Effector memory CD4-positive, alpha-beta T cell (primary cell): ENCODE measurements around the gene ATP8B1.
"Not testable (repeated sequence)": the region's sequence is repeated elsewhere in the genome, so short reads cannot be mapped to it uniquely, and the experiment has no call there.

ENCODE experiments used
- DNase-seq, 3 donors: peaks; one replicate each; pipeline ENCODE4 v3.0.0-alpha.2; 2020
- H3K27ac ChIP-seq: 2 replicates; pipeline ENCODE4 v1.7.0; 2013; ENCODE audit warnings: mild to moderate bottlenecking, low read length, moderate library complexity; ENCODE audit not compliant: insufficient read depth, poor library complexity, severe bottlenecking
- H3K27me3 ChIP-seq: replicated peaks from 2 replicates; pipeline ENCODE4 v1.7.0; 2013; ENCODE audit warnings: mild to moderate bottlenecking, low read length; ENCODE audit not compliant: insufficient read depth, control insufficient read depth, poor library complexity, severe bottlenecking
- H3K36me3 ChIP-seq: 2 replicates; pipeline ENCODE4 v1.7.0; 2013; ENCODE audit warnings: mild to moderate bottlenecking, low read length, moderate library complexity; ENCODE audit not compliant: control insufficient read depth, insufficient read depth
- H3K4me1 ChIP-seq: 2 replicates; pipeline ENCODE4 v1.7.0; 2013; ENCODE audit warnings: low read length, mild to moderate bottlenecking; ENCODE audit not compliant: control insufficient read depth, insufficient read depth, poor library complexity, severe bottlenecking
- H3K4me3 ChIP-seq: 2 replicates; pipeline ENCODE4 v1.7.0; 2013; ENCODE audit warnings: low read length, low read depth, mild to moderate bottlenecking; ENCODE audit not compliant: insufficient read depth, poor library complexity, severe bottlenecking
- H3K9me3 ChIP-seq: 2 replicates; pipeline ENCODE4 v1.7.0; 2013; ENCODE audit warnings: mild to moderate bottlenecking, low read length, moderate library complexity; ENCODE audit not compliant: control insufficient read depth

Gene ATP8B1

DNA sequence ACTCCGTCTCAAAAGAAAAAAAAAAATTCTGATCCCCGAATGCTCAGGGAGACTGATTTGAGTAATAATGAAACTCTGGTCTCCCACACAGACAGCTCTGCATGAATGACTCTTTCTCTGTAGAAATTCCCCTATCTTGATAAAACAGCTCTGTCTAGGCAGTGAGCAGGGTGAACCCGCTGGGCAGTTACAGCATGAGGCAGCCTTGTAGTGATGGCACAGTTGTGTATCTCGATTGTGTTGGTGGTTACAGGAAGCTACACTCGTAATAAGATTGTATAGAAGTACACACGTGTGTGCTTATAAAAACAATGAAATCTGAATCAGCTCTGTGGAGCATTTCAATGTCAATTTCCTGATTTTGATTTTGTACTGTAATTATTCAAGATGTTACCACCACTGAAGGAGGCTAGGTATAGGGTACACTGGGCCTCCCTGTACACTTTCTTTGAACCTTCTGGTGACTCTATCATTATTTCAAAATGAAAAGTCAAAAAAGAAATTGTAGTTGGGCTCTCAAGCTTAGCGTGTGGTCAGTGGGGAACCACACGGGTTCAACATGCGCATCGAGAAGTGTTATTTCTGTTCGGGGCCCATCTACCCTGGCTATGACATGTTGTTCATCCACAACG is 34.9 kb upstream of the ATP8B1 start:
- H3K36me3 ChIP-seq = no peaks in the 10 kb centered on the region
- no peak overlapping the region for H3K27ac ChIP-seq
- H3K4me3 ChIP-seq = no peak overlapping the region
- no peak for DNase-seq
- no peaks in the 10 kb centered on the region for H3K27me3 ChIP-seq
- H3K9me3 ChIP-seq = no peaks in the 10 kb centered on the region
- H3K4me1 ChIP-seq = peaks cover 3% of the 10 kb centered on the region

DNA sequence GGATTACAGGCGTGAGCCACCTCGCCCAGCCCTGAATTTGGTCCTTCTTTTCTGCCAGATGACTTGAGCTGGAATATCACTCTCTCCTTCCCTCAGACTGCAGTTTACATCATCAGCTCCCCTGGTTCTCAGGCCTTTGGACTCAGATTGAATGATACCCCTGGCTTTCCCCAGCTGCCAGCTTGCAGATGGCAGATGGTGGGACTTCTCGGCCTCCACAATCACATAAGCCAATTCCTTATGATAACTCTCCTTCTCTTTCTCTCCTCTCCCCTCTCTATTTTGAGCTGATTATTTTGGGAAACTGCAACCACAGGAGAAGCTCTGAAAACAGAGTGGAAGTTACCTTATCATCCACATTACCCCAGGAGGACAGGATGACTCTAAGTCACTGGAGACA is 33.4 kb upstream of the ATP8B1 start:
- no peaks in the 10 kb centered on the region for H3K36me3 ChIP-seq
- no peak overlapping the region for H3K27ac ChIP-seq
- no peaks in the 10 kb centered on the region for H3K27me3 ChIP-seq
- DNase-seq = no peak
- peaks cover 3% of the 10 kb centered on the region for H3K4me1 ChIP-seq
- H3K4me3 ChIP-seq = no peak overlapping the region
- H3K9me3 ChIP-seq = no peaks in the 10 kb centered on the region

GRCh38 chr18:57835904-57836303 is 32.8 kb upstream of the ATP8B1 start:
- no peak overlapping the region for H3K4me3 ChIP-seq
- H3K9me3 ChIP-seq = no peaks in the 10 kb centered on the region
- H3K4me1 ChIP-seq = peaks cover 3% of the 10 kb centered on the region
- DNase-seq = no peak
- no peak overlapping the region for H3K27ac ChIP-seq
- H3K36me3 ChIP-seq = no peaks in the 10 kb centered on the region
- no peaks in the 10 kb centered on the region for H3K27me3 ChIP-seq

GRCh38 chr18:57834616-57835015 is 31.5 kb upstream of the ATP8B1 start:
- Histone ChIP-seq H3K4me1 (peaks cover 3% of the 10 kb centered on the region), H3K27ac (no peak overlapping the region), H3K4me3 (no peak overlapping the region), H3K9me3 (no peaks in the 10 kb centered on the region), H3K27me3 (no peaks in the 10 kb centered on the region), H3K36me3 (no peaks in the 10 kb centered on the region)
- DNase-seq = no peak

GRCh38 chr18:57833441-57834101 is 30.5 kb upstream of the ATP8B1 start:
- H3K27me3 ChIP-seq = no peaks in the 10 kb centered on the region
- DNase-seq = no peak
- H3K9me3 ChIP-seq = no peaks in the 10 kb centered on the region
- H3K36me3 ChIP-seq = no peaks in the 10 kb centered on the region
- no peak overlapping the region for H3K27ac ChIP-seq
- H3K4me3 ChIP-seq = no peak overlapping the region
- peaks cover 3% of the 10 kb centered on the region for H3K4me1 ChIP-seq

GRCh38 chr18:57832730-57833129 is 29.6 kb upstream of the ATP8B1 start:
- H3K9me3 ChIP-seq = no peaks in the 10 kb centered on the region
- no peaks in the 10 kb centered on the region for H3K36me3 ChIP-seq
- H3K4me1 ChIP-seq = peaks cover 3% of the 10 kb centered on the region
- DNase-seq = no peak
- no peak overlapping the region for H3K27ac ChIP-seq
- H3K27me3 ChIP-seq = no peaks in the 10 kb centered on the region
- H3K4me3 ChIP-seq = no peak overlapping the region

DNA sequence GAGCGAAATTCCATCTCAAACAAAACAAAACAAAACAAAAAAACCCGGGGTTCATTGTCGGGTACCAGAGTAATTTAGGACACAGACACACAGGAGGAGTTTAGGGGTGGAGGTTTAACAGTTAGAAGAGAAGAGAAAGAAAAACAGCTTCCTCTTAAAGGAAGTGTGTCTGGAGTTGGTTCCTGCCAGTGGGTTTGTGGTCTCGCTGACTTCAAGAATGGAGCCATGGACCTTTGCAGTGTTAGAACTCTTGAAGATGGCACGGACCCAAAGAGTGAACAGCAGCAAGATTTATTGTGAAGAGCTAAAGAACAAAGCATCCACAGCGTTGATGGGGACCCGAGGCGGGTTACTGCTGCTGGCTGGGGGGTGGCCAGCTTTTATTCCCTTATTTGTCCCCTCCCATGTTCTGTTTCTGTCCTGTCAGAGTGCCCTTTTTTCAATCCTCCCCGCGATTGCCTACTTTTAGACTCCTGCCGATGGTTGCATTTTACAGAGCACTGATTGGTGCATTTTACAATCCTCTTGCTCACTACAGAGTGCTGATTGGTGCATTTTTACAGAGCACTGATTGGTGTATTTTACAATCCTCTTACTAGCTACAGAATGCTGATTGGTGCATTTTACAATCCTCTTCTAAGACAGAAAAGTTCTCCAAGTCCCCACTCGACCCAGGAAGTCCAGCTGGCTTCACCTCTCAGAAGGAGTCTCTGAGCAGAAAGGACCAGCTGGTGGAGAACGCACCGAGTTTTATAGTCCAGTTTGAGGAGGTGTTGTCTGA is 28.7 kb upstream of the ATP8B1 start:
- no peak for DNase-seq
- H3K36me3 ChIP-seq = no peaks in the 10 kb centered on the region
- no peaks in the 10 kb centered on the region for H3K9me3 ChIP-seq
- no peak overlapping the region for H3K27ac ChIP-seq
- peaks cover 3% of the 10 kb centered on the region for H3K4me1 ChIP-seq
- no peak overlapping the region for H3K4me3 ChIP-seq
- no peaks in the 10 kb centered on the region for H3K27me3 ChIP-seq

- no peak for DNase-seq
- no peak overlapping the region for H3K4me3 ChIP-seq
- H3K27me3 ChIP-seq = no peaks in the 10 kb centered on the region
- no peaks in the 10 kb centered on the region for H3K4me1 ChIP-seq
- H3K36me3 ChIP-seq = no peaks in the 10 kb centered on the region
- H3K27ac ChIP-seq = no peak overlapping the region
- H3K9me3 ChIP-seq = no peaks in the 10 kb centered on the region
Observed at GRCh38 chr18:57827646-57828045, 24.5 kb upstream of the ATP8B1 start.

- DNase-seq = no peak
- Histone ChIP-seq H3K4me1 (no peaks in the 10 kb centered on the region), H3K4me3 (no peak overlapping the region), H3K27me3 (no peaks in the 10 kb centered on the region), H3K36me3 (no peaks in the 10 kb centered on the region), H3K27ac (no peak overlapping the region), H3K9me3 (no peaks in the 10 kb centered on the region)
Observed at GRCh38 chr18:57826252-57826651, 23.1 kb upstream of the ATP8B1 start.

GRCh38 chr18:57820583-57820982 is 17.5 kb upstream of the ATP8B1 start:
- H3K36me3 ChIP-seq, H3K9me3 ChIP-seq, H3K4me3 ChIP-seq, H3K27me3 ChIP-seq, DNase-seq, H3K4me1 ChIP-seq, H3K27ac ChIP-seq: not testable (repeated sequence)
